Measurements from ENCODE around the gene FSTL5. TPM values are rescaled to one million over a fixed set of nuclear protein-coding genes. Genes with fewer than 3 reads are reported as not detected.

FSTL5 gene
- total RNA-seq, 2 donors from 2014 or later = not detected

DNA sequence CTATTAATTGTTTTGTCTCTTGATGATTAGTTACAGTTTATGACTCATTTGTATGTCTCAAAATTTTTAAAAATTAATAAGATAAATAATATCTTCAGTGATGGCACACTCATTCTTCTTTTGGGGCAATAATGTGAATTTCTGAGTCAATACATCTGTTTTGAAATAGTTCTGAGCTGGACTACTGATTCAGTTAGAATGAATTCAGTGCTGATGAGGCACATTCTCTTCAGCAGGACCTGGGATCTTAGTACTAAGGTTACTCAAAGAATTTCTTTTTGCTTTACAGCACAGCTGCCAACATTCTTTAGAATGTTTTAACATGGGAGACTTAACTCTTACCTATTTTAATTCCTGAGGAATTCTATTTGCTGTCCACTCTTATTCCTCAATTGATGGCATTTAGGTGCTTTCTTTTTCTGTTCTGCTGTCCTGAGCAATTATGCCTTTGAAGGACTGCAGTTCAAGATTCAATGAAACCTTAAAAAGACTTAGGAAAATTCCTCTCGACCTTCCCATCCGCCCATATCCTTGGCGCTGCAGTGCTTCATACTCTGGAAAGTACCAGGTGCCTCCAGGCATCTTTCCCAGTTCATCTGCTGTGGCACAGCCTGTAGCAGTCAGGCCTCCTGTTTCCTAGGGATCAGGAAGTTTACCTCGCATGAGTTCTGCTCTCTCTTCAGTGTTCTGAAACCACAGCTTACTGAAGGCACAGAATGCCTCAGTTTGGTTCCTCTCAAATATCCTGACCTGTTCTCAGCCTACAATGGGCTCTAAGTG, 213.7 kb downstream of the FSTL5 start:
- Mint-ChIP-seq H3K4me3 (no peak overlapping the region), H3K4me1 (no peaks in the 10 kb centered on the region), H3K27ac (no peak overlapping the region), H3K36me3 (ENCODE audit: low read depth) (no peaks in the 10 kb centered on the region), H3K27me3 (no peaks in the 10 kb centered on the region)
- no peak for ATAC-seq
- H3K9me3 ChIP-seq (ENCODE audit: control insufficient read depth, low read length, poor library complexity, severe bottlenecking) = no peaks in the 10 kb centered on the region
- no peak for DNase-seq

DNA sequence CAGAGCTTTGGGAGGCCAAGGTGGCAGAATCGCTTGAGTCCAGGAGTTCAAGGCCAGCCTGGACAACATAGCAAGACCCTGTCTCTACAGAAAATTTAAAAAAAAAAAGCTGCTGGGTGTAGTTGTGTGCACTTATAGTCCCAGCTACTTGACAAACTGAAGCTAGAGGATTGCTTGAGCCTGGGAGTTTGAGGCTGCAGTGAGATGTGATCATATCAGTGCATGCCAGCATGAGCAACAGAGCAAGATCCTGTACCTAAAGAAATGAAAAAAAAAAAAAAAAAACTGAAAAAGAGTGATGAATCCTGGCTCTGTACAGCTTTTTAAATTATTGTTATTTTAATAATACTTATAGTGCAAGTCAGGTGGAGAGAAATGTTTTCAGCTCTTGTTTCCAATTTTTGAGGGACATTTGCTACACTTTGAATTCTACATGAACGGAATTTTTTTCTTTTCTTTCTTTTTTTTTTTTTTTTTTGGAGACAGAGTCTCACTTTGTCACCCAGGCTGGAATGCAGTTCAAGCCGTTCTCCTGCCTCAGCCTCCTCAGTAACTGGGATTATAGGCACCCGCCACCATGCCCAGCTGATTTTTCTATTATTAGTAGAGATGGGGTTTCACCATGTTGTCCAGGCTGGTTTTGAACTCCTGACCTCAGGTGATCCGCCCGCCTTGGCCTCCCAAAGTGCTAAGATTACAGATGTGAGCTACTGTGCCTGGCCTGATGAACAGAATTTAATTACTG, 215.6 kb downstream of the FSTL5 start:
- H3K4me3 Mint-ChIP-seq = no peak overlapping the region
- no peaks in the 10 kb centered on the region for H3K9me3 ChIP-seq (ENCODE audit: control insufficient read depth, low read length, poor library complexity, severe bottlenecking)
- no peaks in the 10 kb centered on the region for H3K27me3 Mint-ChIP-seq
- no peak overlapping the region for H3K27ac Mint-ChIP-seq
- no peaks in the 10 kb centered on the region for H3K4me1 Mint-ChIP-seq
- ATAC-seq (no peak), DNase-seq (no peak)
- no peaks in the 10 kb centered on the region for H3K36me3 Mint-ChIP-seq (ENCODE audit: low read depth)

DNA sequence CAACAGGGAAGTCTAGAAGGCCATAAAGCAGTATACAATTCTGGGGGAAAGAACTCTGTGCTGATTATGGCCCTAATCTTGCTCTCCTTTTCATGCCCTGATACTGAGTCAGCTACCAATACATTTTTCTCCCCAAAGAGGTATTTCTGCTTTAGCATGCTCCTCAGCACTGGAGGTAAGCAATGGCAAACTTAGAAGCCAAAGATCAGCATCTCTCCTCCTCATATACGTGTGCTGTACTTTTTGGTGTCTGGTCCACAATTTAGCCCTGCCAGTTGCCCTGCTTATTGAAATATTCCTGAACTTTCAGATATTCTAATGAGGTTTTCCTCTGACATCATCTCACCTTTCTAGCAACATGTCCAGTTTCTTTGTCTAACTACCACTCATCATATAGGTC, 226.2 kb downstream of the FSTL5 start:
- Mint-ChIP-seq H3K4me3 (no peak overlapping the region), H3K4me1 (no peaks in the 10 kb centered on the region), H3K36me3 (ENCODE audit: low read depth) (no peaks in the 10 kb centered on the region), H3K27me3 (no peaks in the 10 kb centered on the region), H3K27ac (no peak overlapping the region)
- DNase-seq (no peak), ATAC-seq (no peak)
- peaks cover 2% of the 10 kb centered on the region for H3K9me3 ChIP-seq (ENCODE audit: control insufficient read depth, low read length, poor library complexity, severe bottlenecking)

DNA sequence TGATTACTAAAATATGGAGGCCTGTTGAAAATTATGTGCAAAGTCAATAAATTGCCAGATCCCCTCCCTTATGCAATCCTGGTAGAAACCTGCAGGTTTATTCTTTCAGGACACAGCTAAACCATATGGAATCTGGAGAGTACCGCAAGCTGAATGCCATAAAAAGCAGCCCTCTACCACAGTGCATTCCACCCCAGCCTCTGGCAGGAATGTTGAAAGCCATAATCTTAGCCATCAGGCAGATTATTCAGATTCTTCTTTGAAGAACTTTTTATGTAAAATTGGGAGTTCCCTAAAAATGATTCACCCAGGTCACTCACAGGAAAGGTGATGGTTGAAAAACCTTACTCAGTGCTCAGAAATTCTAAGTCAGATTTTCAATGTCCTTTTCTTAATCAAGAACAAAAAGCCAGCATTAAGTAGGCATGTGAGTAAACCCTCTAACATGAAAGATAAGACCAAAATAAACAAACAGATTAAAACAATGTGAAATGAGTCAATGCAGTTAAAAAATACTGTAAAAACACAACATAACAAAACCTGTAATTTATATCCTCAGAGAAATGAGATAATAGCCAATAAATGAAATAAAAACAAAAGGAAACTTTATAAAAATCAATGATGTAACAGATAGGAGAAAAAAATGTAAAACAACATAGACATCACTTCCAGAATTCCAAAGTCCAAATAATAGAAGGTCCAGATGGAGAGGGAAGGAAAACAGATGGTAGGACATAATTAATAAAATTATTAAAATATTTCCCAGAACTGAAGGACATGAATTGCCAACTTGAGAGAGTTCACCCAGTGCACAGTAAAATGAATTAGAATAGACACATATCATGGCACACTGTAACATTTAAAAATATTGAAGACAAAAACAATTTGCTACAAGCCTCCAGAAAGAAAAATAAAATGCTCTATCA, 226.9 kb downstream of the FSTL5 start:
- no peaks in the 10 kb centered on the region for H3K9me3 ChIP-seq (ENCODE audit: control insufficient read depth, low read length, poor library complexity, severe bottlenecking)
- no peaks in the 10 kb centered on the region for H3K27me3 Mint-ChIP-seq
- no peak overlapping the region for H3K4me3 Mint-ChIP-seq
- H3K36me3 Mint-ChIP-seq (ENCODE audit: low read depth) = no peaks in the 10 kb centered on the region
- ATAC-seq (no peak), DNase-seq (no peak)
- H3K4me1 Mint-ChIP-seq = no peaks in the 10 kb centered on the region
- H3K27ac Mint-ChIP-seq = no peak overlapping the region

DNA sequence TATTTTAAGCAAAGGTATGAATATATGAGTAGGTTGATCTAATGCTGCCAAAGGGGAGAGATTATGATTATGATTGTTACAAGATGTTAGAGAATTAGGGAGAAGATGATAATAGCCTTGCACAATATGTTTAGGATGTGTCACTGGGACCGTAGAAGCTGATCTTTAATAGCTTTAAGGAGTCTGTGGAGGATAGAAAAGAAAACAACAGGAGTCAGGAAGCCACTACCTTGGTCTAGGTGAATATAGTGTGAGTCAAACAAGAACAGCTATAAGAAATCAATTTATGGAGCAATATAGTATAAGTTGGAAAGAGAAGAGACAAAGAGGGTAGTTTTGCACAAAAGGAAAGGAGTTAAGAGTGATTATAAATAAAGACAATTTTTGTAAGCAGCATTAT, 232.7 kb downstream of the FSTL5 start:
- no peak overlapping the region for H3K27ac Mint-ChIP-seq
- DNase-seq = no peak
- H3K27me3 Mint-ChIP-seq = no peaks in the 10 kb centered on the region
- H3K9me3 ChIP-seq (ENCODE audit: control insufficient read depth, low read length, poor library complexity, severe bottlenecking) = no peaks in the 10 kb centered on the region
- no peak for ATAC-seq
- H3K4me1 Mint-ChIP-seq = no peaks in the 10 kb centered on the region
- H3K36me3 Mint-ChIP-seq (ENCODE audit: low read depth) = no peaks in the 10 kb centered on the region
- no peak overlapping the region for H3K4me3 Mint-ChIP-seq

DNA sequence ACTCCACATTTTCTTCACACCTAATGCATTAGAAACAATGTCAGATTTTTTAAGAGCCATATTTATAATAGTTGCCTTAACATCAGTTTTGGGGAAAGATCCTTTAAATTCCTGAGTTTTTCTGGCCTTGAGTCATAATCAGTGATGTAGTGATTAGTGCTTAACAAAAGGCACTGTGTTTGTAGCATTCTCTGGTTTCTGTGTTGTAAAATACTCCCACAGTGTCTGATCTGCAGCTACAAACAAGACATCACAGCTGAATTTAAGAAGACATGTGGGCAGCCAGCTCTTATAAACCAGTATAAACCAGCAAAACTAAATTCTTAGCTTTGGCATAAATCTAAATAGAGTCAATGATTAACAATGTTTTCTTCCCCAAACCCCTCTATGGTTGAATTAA, 233.8 kb downstream of the FSTL5 start:
- ATAC-seq (no peak), DNase-seq (no peak)
- Mint-ChIP-seq H3K27me3 (no peaks in the 10 kb centered on the region), H3K36me3 (ENCODE audit: low read depth) (no peaks in the 10 kb centered on the region), H3K4me1 (no peaks in the 10 kb centered on the region), H3K27ac (no peak overlapping the region), H3K4me3 (no peak overlapping the region)
- H3K9me3 ChIP-seq (ENCODE audit: control insufficient read depth, low read length, poor library complexity, severe bottlenecking) = no peaks in the 10 kb centered on the region

DNA sequence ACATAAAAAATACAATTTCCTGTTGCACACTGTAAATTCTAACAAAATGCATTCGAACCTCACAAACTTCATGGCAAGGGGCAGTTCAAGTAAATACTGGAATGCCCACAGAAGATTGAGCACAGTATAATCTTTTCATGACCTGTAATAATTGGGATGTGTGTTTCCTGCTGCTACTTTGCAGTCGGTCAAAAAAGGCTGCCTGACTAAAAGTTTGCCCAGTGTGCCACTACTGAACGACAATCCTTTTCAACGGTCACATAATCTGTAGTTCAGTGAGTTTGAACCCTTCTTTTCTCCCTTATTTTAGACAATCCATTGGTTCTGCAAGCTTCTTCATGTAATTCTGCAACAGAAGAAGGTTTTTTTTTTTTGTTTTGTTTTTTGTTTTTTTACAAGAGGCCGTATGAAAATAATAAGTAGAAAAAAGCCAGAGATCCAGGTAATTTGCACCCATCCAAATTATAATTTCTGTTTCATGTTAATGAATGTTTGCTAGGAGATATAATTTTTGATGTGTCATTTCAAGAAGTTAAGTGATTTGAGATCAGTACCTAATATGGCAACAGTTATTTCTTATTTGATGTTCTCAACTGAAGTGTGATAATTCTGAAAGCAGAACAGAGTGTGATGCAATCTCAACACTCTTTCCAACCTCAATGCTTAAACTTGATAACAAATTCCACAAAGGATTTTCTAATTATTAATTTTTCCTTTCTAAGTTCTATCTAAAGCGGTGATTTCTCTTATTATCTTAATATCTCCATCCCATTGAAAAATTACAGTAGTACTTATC, 237.6 kb downstream of the FSTL5 start:
- no peaks in the 10 kb centered on the region for H3K9me3 ChIP-seq (ENCODE audit: control insufficient read depth, low read length, poor library complexity, severe bottlenecking)
- Mint-ChIP-seq H3K27ac (no peak overlapping the region), H3K4me3 (no peak overlapping the region), H3K27me3 (no peaks in the 10 kb centered on the region), H3K36me3 (ENCODE audit: low read depth) (no peaks in the 10 kb centered on the region), H3K4me1 (no peaks in the 10 kb centered on the region)
- DNase-seq = no peak
- no peak for ATAC-seq

DNA sequence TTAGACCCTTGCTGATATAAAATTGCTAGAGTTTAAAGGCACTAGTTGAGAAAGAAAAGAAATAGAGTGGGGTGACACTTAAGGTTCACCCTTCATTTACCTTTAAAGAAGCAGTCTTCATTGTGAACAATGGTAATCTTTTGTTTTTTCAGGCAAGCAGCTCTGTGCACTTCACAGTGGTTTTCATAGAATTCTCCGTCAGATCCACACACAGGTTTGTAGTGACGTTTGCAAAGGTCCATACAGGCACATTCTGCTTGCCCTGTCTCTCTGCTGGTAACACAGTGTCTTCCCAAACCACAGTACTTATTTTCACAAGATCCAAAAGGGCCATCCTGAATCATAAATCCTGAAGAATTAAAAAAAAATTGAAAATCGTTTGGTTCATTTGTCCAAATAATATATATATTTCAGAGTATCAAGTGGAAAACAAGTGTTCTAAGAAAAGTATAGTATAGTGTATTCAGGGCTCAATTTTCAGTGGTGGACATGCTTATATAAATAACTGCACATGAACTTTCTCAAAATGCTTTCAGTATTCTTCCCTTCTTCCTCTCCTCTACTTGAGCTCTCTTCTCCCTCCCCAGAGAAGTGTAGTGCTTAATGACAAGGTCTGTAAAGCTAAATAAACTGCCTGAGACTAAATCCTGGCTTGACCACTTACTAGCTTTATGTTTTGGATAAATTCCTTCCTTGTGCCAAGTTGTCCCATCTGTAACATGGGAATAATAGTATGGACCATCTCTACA, 243.3 kb downstream of the FSTL5 start:
- Mint-ChIP-seq H3K27me3 (no peaks in the 10 kb centered on the region), H3K4me3 (no peak overlapping the region), H3K27ac (no peak overlapping the region), H3K36me3 (ENCODE audit: low read depth) (no peaks in the 10 kb centered on the region), H3K4me1 (no peaks in the 10 kb centered on the region)
- ATAC-seq (no peak), DNase-seq (no peak)
- no peaks in the 10 kb centered on the region for H3K9me3 ChIP-seq (ENCODE audit: control insufficient read depth, low read length, poor library complexity, severe bottlenecking)

DNA sequence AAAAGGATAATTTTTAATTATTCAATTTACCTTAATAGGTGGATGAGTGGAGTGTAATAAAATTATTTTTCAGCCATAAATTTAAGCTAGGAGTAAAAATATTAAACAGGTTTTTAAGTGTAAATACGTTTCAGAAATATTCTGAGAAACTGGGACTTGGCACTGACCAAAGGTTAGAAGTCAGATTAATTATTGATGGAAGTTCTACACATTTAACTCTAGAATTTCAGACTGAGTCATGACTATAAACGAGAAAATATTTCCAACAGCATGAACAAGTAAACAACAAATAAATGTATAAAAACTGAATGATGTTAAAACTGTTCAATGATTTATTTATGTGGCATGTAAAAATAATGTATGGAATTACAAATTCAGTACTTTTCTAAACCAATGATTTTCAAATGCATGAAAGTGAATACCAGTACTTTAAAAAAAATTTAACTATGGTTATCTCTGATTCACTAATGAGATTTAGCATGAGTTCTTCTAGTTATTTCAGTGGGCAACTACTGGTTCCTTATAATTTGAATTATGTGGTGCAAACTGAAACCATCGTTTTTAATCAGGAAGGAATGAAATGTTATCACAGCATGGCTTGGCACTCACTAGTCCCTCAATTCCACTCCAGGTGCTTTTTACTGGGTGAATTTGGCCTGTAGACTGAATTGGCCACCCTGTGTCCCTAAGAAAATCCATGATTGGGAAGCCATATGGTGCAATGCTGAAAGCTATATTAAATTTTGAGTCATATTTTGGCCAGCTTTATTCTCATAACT, 244.2 kb downstream of the FSTL5 start:
- no peaks in the 10 kb centered on the region for H3K9me3 ChIP-seq (ENCODE audit: control insufficient read depth, low read length, poor library complexity, severe bottlenecking)
- Mint-ChIP-seq H3K27me3 (no peaks in the 10 kb centered on the region), H3K27ac (no peak overlapping the region), H3K36me3 (ENCODE audit: low read depth) (no peaks in the 10 kb centered on the region), H3K4me3 (no peak overlapping the region), H3K4me1 (no peaks in the 10 kb centered on the region)
- DNase-seq (no peak), ATAC-seq (no peak)

DNA sequence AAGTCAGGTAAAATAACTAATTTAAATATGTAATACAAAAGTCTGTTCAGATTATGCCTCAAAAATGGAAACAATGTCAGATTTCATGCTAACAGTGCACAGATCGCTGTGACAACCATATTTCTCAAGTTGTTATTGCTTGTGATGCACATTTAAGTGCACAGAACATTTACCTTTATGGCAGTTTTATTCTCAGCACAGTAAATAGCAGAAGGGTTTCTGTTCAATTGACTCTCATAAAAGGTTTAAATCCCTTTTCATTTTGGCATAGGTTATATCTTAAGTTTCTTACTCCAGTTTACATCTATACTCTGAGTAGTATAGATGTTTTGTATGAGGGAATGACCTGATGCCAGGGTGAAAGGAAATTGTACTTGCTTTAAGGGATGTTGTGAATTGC, 247.8 kb downstream of the FSTL5 start:
- Mint-ChIP-seq H3K4me3 (no peak overlapping the region), H3K4me1 (no peaks in the 10 kb centered on the region), H3K27me3 (no peaks in the 10 kb centered on the region), H3K36me3 (ENCODE audit: low read depth) (no peaks in the 10 kb centered on the region), H3K27ac (no peak overlapping the region)
- ATAC-seq (no peak), DNase-seq (no peak)
- H3K9me3 ChIP-seq (ENCODE audit: control insufficient read depth, low read length, poor library complexity, severe bottlenecking) = no peaks in the 10 kb centered on the region

DNA sequence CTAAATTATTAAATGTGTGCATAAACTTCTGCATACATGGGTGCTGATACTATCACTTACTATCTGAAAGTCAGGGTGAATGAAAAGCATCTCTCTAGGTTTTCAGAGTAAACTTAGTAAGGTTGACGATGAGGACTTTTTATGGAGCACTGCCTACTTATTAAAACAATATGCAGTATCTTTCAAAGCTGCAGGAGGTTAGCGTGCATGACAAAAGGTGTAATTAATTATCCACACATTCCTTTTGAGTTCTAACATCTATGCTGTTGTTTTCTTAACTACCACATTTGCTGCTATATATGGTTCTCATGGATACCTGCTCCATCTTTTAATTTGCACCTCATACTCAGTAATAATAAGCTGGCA, 256.2 kb downstream of the FSTL5 start:
- no peaks in the 10 kb centered on the region for H3K9me3 ChIP-seq (ENCODE audit: control insufficient read depth, low read length, poor library complexity, severe bottlenecking)
- H3K27me3 Mint-ChIP-seq = no peaks in the 10 kb centered on the region
- H3K4me1 Mint-ChIP-seq = no peaks in the 10 kb centered on the region
- no peak overlapping the region for H3K27ac Mint-ChIP-seq
- DNase-seq (no peak), ATAC-seq (no peak)
- H3K4me3 Mint-ChIP-seq = no peak overlapping the region
- no peaks in the 10 kb centered on the region for H3K36me3 Mint-ChIP-seq (ENCODE audit: low read depth)

Data from T-helper 17 cell (primary cell).